SHP77 treated with DMSO at 0.1 percent for 48 hours (cell line): Measurements from ENCODE around the gene SIL1.

ENCODE experiments used
- DNase-seq: peaks from one replicate; lab custom pipeline; 2025; lab: John Stamatoyannopoulos, UW

Gene SIL1

DNA sequence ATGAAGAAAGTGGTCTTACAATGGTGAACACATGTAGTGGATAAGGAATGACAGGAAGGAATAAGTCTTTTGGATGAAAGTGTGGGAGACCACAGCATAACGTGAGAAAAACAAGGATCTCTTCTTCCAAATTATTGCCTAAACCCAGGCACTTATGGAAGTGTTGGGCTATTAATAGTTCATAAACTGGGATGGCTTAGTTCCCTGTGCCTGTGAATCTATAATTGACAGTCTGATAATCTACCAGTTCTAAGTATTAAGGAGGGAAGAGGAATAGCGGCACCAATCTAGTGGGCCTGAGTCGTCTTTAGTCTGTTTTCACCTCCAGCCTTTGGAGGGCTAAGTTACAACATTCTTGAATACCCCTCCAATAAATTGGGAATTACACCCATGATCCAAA lies 283.8 kb downstream of the SIL1 start:
- no peak for DNase-seq

DNA sequence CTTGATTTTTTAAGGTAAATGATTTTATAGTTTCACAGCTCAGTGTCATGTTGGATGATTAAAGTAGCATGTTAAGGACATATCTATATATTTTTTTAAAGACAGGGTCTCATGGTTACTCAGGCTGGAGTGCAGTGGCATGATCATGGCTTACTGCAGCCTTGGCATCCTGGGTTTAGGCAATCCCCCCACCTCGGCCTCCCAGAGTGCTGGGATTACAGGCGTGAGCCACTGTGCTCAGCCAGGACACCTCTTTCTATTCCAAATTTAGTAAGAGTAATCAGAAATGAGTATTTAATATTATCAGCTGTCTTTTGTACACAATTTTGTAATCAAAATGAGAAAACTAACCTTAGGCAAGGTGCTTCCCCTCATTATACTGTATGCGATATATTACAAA lies 284.4 kb downstream of the SIL1 start:
- no peak for DNase-seq

- DNase-seq = no peak
Observed at GRCh38 chr5:138912093-138912492, 286.1 kb downstream of the SIL1 start.

DNA sequence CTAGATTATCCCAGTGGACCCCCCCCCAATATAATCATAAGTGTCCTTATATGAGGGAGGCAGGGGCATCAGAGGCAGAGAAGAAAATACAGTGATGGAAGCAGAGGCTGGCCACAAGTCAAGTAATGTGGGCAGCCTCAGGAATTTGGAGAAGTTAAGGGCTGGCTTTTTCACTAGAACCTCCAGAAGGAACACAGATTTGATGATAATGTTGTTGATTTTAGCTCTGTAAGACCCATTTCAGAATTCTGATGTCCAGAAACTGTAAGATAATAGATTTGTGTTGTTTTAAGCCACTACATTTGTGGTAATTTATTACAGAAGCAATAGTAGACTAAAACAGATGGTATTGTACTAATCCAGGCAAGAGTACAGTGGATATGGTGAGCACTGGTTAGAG lies 286.7 kb downstream of the SIL1 start:
- DNase-seq = no peak

DNA sequence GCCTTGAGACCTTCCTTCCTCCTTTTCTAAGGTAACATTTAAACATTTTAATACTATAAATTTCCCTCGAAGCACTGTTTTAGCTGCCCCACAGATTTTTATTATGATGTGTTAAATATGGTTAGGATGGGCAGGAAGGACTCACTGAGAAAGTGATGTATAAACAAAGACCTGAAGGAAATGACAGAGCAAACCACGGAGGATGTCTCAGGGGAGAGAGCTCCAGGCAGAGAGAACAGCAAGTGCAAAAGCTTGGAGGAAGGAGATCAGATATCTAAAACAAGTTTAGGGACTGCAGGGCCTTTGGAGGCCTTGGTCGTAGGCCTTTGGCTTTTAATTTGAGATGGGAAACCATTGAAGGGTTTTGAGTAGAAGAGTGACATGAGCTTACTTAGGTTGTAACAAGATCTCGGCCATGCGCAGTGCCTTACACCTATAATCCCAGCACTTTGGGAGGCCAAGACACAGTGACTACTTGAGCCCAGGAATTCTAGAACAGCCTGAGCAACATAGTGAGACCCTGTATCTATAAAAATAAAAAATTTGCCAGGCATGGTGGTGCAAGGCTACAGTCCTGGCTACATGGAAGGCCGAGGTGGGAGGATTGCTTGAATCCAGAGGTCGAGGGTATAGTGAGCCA lies 287.5 kb downstream of the SIL1 start:
- no peak for DNase-seq

DNA sequence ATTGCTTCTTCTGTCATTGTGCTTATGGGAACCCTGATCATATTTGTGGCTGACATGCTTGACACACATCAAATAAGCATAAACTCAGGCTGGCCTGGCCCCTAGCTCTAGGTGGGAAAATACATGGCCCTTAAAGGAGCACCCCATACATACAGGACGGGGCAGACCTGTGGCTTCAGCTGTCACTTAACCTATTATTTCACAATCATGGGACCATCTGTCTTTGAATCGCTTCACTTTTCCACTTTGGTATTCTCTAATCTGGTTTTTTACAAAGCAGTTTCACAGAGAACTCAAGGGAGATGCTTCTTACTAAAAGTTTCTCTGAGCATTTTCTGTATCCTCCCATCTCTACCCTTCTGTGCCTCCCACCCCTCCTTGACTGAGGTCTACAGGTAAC lies 288.4 kb downstream of the SIL1 start:
- no peak for DNase-seq

- DNase-seq = no peak
Observed at GRCh38 chr5:138905541-138905940, 292.6 kb downstream of the SIL1 start.

- no peak for DNase-seq
Observed at GRCh38 chr5:138903130-138903775, 294.9 kb downstream of the SIL1 start.

- DNase-seq = no peak
Observed at GRCh38 chr5:138901716-138902115, 296.5 kb downstream of the SIL1 start.

DNA sequence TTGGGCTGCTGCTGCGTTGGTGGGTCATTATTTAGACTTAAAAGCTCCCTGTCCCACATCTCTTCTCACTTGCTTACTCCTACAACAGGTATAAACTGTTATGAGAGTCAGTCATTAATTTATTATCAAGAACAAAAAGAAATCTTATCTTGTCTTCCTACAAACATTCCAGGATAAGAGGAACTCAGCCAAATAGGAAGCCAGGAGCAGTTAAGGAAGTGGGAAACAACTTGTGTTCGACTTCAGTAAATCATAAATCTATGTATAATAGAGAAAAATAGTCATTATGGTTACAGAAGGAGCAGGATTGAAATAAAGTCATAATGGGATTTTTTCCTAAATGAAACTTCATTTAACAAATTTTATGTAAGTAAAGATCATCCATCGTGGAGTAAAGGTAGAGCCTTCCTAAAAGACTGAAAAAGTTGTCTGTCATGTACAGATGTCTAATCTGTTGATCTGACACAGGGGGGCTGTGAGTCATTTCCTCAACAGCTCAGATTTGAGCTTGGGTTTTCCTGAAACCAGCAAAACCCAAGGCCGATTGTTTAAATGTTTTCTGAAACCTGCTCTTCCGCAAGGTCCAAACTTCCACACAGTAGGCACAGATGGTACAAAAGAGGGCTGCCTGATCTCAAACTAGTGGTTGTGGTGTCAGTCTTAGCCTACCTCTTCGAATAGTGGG lies 297.7 kb downstream of the SIL1 start:
- no peak for DNase-seq

DNA sequence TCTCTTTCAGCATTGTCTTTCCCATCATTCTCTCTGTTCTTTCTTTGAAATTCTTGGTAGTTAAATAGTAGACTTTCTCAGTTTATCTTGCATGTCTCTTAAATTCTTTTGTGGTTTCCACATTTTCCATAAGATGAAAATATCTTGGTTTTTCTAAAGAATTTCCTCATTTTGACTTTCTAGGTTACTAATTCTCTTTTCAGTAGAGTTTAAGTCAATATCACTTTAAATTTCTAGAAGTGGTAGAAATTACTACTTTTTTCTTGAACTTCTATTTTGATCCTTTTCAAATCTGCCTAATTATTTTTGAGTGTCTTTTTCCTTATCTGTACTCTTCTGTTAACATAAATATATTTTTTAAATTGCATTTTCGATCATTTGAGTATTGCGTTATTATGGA lies 299.4 kb downstream of the SIL1 start:
- DNase-seq = no peak

DNA sequence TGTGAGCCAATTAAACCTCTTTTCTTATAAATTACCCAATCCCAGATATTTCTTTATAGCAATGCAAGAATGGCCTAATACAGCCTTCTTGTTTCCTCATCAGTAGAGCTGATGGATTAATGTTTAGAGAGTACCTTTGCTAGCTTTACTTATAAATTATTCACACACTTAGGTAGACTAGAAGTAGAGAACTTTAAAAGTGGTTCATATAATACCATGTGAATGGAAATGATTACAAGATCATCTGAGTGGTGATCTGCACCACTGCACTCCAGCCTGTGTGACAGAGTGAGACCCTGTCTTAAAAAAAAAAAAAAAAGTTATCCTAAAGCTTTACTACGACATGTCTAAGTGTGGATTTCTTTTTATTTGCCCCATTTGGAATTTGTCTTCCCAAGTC lies 299.9 kb downstream of the SIL1 start:
- no peak for DNase-seq
